GM18868 (cell line): ENCODE results near the gene DRAXIN.

Experiments
- ATAC-seq: cut with Tn5 transposase; IDR thresholded peaks from one replicate; pipeline ENCODE4 v1.9.1; 2021; ENCODE audit warnings: mild to moderate bottlenecking, moderate library complexity; ENCODE audit not compliant: unreplicated experiment

Gene DRAXIN

DNA sequence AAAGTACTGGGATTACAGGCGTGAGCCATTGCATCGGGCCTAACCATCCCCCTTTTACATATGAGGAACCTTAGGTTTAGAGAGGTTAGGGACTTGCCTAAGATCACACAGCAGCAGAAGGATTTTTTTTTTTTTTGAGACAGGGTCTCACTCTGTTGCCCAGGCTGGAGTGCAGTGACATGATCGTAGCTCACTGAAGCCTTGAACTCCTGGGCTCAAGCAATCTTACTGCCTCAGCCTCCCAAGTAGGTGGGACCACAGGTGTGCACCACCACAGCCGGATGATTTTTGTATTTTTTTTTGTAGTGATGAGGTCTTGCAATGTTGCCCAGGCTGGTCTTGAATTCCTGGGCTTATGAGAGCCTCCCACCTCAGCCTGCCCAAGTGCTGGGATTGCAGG, 68.3 kb downstream of the DRAXIN start:
- ATAC-seq = no peak

DNA sequence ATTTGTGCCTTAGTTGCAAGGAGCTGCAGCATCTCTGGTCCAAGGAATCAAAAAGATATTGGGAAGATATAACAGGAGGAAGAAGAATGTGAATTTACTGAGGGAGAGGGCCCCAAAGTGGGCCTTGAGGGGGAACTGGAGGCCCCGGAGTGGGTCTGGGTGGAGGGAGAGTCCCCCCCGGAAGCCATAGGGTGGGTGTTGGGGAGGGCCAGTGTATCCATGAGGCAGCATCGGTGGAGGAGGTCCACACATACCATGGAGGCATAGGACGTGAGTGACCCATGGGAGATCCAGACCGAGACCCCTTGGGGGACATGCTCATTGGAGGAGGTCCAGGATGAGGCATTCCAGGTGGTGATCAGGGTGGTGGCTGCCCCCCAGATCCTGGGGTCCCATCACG, 69.8 kb downstream of the DRAXIN start:
- ATAC-seq = no peak

DNA sequence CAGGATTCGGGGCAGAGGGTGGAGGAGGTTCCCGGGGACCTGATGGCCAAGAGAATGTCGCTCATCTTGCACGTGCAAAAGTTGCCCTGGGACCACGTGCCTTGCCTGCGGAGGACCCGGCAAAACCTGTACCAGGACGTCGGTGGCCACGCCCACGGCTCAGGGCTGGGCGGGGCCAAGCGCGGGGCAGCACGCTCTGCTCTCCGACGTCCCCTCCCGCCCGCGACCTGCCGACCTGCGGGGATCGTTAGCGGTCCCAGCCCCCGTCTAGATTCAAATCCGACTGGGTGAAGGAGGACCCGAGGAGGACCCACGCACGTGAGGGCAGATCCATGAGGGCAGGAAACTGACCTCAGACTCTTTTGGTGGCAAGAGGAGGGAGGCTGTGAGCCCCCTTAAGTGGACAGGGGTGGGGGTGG, 70.5 kb downstream of the DRAXIN start, which contains the start of gene C1orf167:
TSS of gene C1orf167 (plus strand) at position 206 of the 419 bp plus-strand sequence. CDS start 2,208 bp downstream, outside the sequence.
- ATAC-seq = no peak

DNA sequence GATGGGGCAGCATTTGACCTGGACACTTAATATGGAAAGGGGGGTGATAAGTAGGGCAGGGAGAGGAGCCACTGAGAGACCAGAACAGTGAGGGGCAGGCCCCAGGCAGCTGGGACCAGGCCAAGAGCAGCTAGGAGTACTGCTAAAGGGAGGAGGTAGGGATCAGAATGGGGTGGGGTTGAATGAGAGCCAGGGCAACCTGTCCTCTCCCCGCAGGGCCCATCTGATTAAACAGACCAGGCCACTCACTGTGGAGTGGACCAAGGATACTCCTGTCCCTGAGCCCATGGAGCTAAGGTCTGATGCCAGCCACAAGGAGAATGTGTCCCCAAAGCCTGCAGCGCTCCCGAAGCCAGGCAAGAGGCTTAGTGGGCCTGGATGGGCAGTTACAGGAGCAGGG, 72.6 kb downstream of the DRAXIN start:
- no peak for ATAC-seq

DNA sequence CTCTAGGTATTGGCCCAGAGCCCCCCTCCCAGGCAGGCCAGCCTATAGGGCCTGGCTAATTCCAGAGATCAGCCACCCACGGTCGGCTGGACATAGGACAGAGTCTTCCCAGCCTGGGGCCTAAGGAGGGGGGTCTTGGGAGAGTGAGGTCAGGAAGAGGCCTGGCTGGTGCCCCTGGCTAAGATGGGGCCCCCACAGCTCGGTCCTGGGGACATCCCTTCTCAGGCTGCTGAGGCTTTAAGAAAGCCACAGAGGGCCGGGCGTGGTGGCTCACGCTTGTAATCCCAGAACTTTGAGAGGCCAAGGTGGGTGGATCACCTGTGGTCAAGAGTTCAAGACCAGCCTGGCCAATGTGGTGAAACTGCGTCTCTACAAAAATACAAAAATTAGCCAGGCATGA, 73.0 kb downstream of the DRAXIN start:
- no peak for ATAC-seq

DNA sequence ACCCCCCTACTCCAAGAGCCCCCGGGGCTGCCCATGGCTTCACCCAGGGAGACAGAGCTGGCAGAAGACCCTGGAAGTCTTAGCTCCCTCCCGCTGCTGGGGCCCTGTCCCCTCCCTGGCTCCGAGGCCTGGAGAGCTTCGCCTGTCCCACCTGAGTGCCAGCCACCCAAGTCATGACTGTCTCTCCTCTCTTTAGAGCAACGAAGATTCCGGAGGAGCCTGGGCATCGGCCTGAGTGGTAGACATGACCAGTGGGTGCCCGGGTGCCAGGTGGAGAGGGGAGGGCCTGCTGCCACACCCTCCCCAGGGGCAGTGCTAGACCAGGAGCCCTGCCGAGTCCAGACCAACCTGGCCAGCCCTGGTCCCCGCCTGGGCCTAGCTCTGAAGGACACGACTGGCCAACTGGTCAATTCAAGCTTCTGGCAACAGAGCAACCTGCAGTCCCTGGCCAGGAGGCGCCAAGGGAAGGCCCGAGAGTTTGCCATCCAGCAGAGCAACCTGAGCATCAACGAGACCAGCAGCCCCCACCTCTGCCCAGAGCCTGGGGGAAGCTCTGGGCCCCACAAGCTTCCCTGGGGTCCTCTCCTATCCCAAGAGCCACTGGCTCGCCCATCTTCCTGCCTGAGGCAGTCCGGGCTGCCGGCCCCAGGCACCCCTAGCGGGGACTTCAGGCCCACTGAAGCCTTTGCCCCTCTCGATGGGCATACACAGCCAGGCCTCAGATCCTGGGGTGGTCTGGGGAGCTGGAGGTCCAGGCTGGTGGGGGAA, 74.3 kb downstream of the DRAXIN start:
- no peak for ATAC-seq

DNA sequence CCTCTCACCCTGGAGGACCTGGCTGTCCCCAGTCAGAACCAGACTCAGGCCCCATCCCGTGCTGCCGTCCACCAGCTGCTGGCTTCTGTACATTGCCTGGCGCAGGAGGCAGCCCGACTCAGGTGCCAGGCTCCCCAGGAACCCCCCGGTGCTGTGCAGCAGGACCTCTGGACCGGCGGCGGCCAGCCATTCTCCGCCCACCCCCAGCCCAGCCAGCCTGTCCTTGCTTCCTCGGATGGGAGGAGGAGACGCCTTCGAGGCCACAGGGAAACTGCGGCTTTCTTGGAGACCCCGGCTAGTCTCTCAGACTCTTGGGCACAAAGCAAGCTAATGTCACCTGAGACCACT, 74.9 kb downstream of the DRAXIN start:
- ATAC-seq = no peak

DNA sequence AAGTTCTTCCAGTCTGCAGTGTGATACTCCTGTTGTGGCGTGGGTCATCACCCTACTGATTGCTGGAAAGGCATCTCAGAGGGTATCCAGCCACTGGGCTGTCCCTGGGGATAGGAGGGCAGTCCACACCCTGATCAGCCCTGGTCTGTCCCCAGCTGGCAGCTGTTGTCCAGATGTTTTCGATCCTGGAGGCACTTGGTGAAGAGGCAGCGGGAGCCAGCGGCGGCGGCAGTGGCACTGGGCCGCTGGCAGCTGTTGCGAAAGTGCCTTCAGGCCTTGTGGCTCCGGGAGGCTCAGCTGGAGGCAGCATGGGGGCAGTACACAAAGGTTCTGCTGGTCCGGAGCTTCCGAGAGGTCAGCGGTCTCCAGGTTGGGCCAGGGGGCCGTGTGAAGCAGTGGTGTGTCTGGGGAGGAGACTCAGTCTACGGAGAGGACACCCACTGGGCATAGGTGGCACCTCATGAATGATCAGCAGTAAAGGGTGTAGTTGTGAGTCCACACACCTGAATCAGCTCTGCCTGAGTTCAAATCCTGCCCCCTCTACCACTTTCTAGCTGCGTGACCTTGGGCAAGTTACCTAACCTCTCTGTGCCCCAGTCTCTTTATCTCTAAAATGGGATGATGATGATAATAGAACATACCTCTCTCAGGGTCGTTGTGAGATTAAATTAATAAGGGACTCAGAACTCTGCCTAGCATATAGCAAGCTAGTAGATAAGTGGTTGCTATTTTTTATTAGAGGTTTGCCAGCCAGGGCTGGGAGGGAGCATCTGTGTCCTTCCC, 76.6 kb downstream of the DRAXIN start:
- ATAC-seq = no peak

DNA sequence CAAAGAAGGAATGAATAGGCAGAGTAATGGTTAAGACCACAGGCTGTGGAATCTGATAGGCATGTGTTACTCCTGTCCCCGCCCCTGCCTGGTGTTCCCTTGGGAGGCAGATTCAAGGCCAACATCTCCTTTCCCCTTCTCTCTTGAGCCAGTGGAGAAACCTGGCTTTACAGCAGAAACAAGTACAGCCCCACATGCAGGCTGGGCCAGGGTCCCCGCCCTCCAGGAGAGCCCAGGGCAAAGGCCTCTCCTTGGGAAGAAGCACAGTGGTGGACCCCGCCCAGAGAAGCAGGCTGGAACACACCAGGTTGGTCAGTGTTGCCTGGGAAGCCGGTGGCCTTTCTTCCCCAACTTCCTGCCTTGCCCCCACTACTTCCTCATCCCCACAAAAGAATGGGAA, 77.3 kb downstream of the DRAXIN start:
- ATAC-seq = no peak

DNA sequence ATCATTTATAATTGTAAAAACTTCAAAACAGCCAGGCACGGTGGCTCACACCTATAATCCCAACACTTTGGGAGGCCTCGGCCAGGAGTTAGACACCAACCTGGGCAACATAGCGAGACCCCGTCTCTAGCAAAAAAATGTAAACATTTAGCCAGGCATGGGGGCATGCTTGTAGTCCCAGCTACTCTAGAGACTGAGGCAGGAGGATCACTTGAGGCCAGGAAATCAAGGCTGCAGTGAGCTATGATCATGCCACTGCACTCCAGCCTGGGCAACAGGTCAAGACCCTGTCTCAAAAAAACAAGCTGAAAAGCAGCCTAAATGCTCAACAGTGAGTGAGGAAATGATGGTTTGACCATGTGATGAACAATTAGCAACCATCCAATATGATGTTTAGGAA, 77.8 kb downstream of the DRAXIN start:
- ATAC-seq = no peak

DNA sequence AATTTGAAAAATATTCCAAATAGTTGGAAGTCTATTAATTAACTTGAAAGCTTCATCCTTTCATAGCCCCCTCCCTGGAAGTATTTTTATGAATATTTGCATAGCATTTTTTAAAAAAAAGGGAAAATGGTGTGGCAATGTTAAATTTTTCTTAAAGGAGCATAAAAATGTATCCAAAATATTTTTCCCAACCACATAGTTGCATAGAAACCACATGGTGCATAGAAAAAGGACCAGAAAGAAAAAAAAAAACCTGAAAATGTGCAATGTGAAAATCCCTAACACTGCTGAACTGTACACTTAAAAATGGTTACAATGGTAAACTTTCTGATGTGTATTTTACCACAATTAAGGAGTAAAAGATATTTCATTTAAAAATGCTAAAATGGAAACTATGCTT, 78.5 kb downstream of the DRAXIN start:
- ATAC-seq = no peak

DNA sequence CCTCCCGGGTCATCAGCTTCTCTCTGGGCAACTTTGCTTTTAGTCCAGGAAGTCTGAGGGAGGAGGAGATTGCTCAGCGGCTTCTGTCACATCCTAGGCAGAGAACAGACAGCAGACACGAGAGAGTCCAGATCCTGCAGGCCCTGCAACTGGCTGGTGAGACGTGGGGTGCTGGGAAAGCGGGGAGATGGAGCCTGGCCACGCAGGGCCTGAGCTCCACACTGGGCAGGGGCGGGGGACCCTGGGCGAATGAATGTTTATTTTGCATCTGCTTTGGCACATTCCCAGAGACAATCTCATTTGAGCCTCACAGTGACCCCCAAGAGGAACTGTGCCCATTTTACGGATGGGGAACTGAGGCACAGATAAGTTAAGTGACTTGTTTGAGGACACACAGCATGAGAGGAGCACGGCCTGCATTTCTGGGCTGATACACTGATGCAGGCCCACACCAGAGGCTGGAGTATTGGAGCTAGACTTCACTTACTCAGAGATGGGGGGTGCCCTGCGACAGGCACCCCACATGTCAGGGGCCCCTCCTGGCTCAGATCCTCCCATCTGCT, 80.1 kb downstream of the DRAXIN start:
- ATAC-seq = no peak

DNA sequence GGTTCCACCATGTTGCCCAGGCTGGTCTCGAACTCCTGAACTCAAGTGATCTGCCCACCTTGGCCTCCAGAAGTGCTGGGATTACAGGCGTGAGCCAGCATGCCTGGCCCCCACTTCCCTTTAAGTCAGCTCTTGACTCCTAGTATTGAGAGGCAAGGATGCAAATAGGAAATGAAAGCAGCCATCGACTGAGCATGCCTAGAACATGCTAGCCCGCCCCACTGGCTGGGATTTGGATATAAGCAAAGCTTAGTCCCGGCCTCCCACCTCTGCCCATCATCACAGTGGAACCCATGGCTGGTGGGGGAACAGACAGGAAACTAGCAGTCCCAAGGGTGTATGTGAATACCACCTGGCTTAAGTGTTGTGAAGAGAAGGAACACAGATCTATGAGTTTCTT, 80.9 kb downstream of the DRAXIN start:
- ATAC-seq = no peak

DNA sequence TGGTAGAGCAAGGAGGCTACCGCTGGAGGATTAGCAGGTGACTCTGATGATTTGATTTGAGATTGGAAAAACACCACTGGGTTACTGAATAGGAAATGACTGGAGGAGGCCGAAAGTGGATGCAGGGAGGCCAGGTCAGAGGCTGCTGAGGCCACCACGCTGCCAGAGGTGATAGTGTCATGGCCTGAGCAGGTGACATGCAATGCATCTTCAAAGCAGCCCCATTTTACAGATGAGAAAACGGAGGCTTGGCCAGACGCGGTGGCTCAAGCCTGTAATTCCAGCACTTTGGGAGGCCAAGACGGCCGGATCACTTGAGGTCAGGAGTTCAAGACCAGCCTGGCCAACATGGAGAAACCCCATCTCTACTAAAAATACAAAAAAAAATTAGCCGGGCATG, 83.2 kb downstream of the DRAXIN start:
- no peak for ATAC-seq
